ENCODE measurements around the gene SNED1.

Gene SNED1

DNA sequence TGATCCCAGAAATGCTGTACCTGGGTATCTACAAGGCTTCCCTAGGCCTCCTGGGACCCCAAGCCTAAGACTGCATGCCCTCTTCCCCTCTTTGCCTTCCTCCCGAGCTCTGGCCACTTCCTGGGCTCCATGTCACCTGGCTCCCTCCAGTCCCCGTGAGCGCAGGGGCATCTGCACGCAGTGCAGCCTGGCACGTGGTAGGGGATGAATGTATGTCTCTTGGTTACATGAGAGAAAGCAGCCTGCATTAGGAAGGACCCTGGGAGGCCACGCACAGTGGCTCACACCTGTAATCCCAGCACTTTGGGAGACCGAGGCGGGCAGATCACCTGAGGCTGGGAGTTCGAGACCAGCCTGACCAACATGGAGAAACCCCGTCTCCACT is 135.0 kb downstream of the SNED1 start:
- DNase-seq = no peak

DNA sequence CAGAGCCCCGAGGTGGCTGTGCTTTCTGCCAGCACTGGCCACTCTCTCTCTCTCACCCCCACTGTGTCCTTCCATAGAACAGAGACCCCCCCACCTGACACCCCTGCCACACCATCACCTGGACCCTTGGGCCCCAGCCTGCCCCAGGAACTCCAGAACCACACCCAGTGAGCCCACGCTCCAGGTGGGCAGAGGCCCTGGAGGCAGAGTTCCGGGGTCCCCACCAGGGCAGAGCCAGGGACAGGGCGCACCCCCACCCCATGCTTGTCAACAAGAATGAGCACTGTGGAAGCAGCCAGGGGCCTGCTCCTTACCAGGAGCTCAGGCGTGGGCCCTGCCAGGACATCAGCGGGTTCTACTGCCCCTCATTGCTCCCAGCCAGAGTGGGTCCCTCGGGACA is 136.3 kb downstream of the SNED1 start:
- no peak for DNase-seq

DNA sequence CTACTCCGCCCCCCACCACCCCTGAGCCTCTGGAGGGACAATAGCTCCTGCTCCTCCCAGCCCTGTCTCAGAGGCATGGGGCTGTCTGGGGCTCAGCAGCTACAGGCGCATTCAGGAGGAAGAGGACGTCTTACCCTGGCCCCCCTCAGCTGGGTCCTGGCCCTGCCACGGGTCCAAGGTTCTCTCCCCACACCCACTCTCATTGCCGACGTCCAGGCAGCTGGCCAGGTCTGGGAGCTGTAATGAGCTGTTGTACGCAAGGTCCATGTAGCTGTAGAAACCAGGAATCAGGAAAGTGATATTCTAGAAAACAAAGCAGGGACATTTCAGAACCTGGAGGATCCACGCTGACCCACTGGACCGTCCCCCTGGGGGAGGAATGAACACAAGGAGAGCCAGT is 137.3 kb downstream of the SNED1 start:
- no peak for DNase-seq

DNA sequence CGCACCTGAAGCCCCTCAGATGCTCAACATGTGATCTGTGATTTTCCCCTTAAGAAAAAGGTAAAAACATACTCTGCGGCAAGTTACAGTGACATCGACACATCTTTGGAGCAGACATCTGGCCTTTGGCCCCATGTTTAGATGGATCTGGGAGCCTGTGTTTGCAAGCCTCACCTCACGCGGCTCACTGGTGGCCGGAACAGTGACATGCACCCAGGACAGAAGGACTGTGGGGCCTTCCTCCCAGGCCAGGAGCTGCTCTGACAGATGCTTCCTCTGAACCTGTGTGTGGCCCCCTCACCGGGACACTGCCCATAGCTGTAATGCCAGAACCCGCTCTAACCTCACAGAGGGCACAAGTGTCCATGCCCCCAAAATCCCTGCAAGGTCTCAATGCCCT is 137.8 kb downstream of the SNED1 start:
- no peak for DNase-seq

DNA sequence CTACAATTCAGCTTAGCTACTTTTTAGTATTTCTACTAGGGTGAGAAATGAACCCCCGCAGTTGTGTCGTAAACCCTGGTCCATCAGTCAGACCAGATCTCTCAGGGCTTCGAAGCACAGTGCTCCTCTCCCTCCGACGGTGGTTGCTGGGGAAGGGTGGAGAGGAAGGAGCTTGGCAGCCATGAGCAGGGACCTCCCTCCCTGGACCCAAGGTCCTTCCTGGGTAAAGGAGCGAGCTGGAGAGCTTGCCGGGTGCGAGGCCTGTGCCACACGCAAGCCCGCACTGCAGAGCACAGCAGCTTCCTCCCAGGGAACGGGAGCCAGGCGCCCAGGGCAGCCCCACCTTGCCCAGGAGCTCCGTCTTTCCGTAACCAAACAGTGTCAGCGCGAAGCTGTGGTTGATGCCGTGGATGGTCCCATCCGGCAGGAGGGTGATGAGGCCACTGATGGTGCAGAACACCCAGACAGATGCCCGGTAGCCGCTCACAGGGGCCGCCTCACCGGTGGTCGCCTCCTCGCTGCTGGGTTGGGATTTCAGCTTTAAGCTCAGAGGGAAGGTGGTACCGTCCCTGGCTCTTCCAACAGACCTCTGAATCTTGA is 138.3 kb downstream of the SNED1 start:
- DNase-seq = no peak

DNA sequence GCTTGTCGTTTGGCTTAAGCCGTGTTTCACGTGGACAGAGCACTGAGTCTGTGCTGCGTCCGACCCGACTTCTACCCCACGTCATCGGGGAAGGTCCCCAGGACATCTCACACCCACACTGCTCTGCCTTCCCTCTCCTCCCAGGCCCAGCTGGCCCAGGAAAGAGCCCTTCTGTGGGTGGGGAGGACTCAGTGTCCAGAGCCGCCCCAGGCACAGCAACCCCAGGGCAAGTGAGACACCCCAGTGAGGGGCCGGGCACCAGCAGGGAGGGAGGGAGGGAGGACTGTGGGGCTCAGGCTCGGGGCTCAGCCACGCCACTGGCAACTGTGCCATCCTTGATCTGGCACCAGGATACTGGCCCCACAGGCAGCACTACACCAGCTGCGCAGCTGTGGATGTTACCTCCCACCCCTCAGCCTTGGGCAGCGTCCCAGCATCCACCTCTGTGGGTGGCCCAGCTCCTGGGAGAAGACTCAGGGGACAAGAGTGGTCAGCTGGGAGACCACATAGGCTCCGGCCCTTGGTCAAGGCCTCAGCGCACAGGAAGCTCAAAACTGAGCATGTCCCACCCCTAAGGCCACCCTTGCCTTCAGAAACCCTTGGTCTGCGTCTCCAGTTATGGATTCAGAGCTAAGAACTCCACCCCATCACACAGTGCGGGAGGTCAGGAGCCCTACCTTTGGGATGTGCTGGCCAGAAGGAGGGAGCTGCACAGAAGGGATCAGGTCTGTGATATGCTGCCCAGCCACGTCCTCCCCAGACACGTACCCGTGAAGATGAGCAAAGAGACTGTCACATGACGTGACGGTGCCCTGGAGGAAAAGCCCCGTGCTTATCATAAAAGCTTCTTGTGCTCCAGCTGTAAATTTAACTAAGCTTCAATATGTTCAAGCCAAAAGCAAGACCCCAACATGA is 139.1 kb downstream of the SNED1 start:
- DNase-seq = no peak

DNA sequence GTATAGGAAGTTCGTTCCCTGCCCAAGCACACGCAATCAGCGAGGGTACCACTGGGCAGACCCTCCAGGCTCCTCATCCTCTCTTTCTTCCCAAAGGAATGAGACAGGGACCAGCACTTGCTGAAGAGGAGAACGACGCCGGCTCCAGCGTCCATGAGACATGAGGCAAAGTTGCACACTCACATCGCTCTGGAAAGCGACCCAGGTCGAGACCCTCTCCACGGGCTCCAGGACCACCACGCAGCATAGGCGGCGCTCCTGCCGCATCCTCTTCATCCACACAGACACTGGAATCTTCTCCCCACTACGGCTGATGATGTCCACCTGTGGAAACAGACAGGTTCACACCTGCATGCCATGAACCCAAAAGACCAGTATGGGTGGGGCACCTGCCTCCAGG is 140.1 kb downstream of the SNED1 start:
- DNase-seq = no peak

DNA sequence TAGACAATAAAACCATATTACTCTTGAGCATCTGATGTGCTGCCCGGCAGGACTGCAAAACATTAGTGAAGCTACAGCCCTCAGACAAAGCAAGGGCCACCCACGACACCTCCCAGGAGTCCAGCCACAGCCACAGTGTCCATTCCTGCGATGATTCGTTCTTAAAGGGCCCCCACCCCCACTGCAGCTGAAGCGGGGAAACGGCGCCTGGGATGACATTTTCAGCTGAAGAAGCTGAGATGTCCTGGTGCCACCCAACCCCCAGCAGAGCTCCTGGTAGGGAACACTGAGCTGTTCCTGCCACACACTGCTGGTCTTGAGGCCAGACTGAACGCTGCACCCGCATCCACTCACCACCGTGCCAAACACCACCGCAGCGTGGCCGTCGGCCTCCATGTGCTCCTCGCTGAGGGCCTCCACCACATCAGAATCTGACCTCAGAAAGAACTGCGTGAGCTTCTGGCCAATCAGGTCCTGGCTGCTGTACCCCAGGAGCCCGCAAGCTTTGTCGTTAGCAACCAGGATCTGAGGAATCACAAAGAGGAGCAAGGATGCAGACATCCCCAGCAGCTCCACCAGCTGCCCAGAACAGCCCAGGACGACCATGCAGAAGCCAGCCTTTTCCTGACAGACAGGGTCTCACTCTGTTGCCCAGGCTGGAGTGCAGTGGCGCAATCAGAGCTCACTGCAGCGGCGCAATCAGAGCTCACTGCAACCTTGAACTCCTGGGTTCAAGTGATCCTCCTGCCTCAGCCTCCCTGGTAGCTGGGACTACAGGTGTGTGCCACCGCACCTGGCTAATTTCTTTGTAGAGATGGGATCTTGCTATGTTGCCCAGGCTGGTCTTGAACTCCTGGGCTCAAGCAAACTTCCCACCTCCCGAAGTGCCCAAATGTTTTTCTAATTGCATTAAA is 141.4 kb downstream of the SNED1 start:
- no peak for DNase-seq

DNA sequence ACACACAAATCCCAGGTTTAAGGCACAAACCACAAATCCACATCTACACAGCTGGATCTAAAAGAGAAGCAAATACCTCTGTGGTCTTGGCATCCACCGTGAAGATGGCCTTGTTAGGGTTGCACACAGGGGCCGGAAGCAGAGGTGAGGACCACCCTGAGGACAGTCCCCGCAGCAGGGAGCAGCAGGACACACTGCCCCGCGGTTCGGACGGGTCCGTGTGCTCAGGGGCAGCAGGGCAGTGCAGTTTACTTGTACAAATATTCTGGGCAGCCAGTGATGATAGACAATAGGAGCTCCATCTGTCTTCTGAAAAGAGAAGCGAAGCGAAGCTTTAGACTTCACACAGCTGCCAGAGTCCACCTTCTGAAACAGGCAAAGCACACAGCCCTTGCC is 142.0 kb downstream of the SNED1 start:
- no peak for DNase-seq

DNA sequence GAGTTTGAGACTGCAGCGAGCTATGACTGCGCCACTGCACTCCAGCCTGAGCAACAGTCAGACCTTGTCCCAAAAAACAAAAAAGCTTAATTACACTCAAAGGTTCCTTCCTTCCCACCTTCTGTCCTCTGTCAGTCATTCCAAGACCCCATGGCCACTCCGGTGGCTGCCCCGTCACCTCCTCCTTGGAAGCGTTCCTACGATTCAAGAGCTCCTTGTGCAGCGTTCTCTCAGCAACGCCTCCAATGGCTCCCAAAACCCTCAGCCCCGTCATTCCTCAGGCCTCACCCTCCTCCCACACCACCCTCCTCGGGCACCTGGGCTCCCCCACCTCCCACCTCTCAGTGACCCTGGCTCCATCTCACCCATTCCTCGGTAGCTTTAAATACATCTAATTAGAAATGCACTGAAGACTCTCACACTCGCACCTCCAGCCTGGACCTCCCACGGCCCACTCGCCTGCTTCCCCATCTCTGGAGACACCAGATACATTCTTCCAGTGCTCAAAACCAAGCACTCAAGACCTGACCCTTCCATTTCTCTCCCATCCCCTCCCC is 142.9 kb downstream of the SNED1 start:
- DNase-seq = no peak

DNA sequence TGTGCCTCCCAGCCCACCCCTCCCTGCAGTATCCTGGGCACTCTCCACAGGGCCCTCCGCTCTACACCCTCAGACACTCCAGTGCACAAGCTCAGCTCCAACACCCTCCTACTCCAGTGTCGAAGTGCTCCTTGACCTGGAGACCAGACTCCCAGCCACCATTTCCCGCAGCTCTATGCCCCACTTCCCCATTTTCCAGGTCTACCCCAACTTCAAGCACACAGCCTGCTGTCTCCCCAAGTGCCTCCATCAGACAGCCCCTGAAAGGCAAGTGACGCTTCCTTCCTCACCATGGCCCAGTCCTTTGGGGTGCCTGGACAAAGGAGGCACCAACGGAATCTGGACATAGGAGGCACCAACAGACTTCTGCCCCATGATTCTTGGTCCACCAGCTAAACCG is 143.6 kb downstream of the SNED1 start:
- no peak for DNase-seq

DNA sequence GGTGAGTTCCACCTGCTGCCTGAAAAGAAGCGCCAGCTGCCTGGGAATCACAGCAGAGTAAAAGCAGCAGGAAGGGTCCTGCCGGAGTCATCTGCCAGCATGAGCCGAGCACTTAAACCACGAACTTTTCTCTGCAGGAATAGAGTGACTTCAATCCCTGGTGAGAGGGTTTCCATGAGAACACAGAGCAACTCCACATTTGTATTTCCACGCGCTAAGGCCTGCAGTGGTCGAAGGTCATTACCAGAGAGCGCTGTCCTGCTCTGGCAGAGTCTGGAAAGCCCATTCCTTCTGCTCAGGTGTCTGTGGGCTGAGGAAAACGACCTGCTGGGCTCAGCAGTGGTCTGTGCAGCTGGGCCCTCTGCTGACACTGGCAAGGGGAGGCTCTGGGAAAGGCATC is 144.2 kb downstream of the SNED1 start:
- DNase-seq = no peak

All from suppressor macrophage treated with lipopolysaccharide for 4 hours (primary cell).